OCI-LY7 (cell line): ENCODE measurements around the gene CYP26A1.

Source experiments
- EZH2phosphoT487 ChIP-seq: fragments of 200-600 bp; sonication (generic); IDR thresholded peaks from 2 replicates; pipeline ENCODE4 v1.6.1; 2018; ENCODE audit warnings: low read depth, borderline replicate concordance, mild to moderate bottlenecking, mixed run types, antibody characterized with exemption, low read length, moderate library complexity, mixed read lengths
- TF ChIP-seq, protein P1 (sequence below): fragments of 200-600 bp; sonication (generic); conservative IDR thresholded peaks from 2 replicates; pipeline ENCODE4 v1.5.1; 2014; ENCODE audit warnings: mild to moderate bottlenecking, antibody characterized with exemption, low read length, moderate library complexity, mixed read lengths

GRCh38 chr10:93079663-93080349 lies 6.1 kb downstream of the CYP26A1 start:
- TF ChIP-seq, protein P1, sequence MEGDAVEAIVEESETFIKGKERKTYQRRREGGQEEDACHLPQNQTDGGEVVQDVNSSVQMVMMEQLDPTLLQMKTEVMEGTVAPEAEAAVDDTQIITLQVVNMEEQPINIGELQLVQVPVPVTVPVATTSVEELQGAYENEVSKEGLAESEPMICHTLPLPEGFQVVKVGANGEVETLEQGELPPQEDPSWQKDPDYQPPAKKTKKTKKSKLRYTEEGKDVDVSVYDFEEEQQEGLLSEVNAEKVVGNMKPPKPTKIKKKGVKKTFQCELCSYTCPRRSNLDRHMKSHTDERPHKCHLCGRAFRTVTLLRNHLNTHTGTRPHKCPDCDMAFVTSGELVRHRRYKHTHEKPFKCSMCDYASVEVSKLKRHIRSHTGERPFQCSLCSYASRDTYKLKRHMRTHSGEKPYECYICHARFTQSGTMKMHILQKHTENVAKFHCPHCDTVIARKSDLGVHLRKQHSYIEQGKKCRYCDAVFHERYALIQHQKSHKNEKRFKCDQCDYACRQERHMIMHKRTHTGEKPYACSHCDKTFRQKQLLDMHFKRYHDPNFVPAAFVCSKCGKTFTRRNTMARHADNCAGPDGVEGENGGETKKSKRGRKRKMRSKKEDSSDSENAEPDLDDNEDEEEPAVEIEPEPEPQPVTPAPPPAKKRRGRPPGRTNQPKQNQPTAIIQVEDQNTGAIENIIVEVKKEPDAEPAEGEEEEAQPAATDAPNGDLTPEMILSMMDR: no peak
- no peak for TF ChIP-seq EZH2phosphoT487
